Measurements from ENCODE around the gene TRIM54.
"Not testable (repeated sequence)": the region's sequence is repeated elsewhere in the genome, so short reads cannot be mapped to it uniquely, and the experiment has no call there.

The TRIM54 gene

DNA sequence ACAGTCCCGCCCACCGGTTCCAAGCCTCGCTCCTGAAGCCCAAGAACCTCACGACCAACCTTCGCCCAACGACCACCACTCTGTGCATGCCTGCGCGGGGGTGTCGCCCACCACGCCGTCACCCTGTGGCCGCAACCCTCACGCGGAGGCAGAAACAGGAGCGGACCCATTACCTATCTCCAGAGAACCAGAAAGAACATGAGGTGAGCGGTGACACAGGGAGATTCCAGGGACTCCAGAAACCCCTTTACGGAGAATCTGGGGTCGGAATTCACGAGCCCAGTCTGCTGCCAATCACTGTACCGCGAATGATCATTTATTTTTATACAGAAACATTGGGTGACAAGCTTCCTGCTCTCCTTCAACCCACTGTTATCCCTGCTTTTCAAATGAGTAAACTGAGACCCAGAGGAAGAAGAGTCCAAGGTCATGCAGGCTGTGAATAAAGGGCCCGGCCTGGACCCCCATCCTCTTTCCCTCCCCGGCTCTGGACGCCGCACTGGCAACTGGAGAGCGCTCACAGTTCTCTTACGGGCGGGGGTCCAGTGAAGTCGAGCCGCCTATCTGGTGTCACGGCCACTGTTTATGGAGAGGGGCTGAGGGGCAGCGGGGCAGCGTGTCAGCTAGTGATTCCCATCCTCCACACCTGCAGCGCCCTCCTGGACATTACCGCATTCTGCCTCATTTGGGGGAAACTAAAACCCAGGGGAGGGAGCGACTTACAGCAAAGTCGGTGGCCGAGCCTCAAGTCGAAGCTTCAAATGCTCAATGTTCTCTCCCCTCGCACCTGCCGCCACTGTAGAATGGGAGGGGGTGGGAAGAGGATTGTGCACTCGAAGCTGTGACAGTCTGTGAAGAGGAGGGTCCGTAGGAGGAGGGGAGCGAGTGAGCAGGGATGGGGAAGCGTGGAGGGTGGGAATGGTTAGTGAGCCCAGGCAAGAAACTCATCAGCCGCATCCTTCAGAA lies 18.7 kb upstream of the TRIM54 start:
- Mint-ChIP-seq H3K27me3 (peaks cover 51 to 55% of the 10 kb centered on the region in 2 donors), H3K9me3 (no peaks in the 10 kb centered on the region), H3K4me1 (ENCODE audit: low read depth in 2 of 2) (peaks cover 22 to 27% of the 10 kb centered on the region in 2 donors), H3K27ac (peak overlapping the region; percentile 25 to 78), H3K36me3 (ENCODE audit: insufficient read depth) (peaks cover 3% of the 10 kb centered on the region), H3K4me3 (peak overlapping the region; percentile 86 to 97)
- DNase-seq = no peak
- no peak for ATAC-seq (replicated peaks)

DNA sequence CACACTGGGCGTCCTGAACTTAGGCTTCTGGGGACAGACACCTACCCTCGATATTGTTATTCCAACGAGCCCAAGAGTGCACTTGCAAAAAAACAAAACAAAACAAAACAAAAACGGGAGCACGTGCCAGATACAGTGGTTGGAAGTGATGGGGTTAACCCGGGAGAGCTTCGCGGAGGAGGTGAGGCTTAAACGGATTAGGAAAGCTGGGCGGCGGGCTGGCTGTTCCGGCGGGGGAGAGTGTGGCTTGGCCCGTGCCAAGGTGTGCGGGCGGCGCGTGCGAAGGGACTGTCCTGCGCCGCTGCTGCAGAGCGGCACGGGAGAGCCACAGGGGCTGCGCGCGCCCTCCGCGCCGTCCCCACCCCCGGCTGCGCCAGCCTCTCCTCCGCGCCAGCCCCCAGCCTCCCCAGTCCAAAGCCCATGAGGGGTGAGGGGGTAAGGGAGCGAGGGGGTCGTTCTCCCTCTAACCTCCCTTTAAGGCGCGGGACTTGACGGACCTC lies 17.9 kb upstream of the TRIM54 start:
- ATAC-seq (replicated peaks) (peak; percentile 70), DNase-seq (no peak)
- Mint-ChIP-seq H3K4me3 (peak overlapping the region; percentile 86 to 97), H3K36me3 (ENCODE audit: insufficient read depth) (peaks cover 3% of the 10 kb centered on the region), H3K4me1 (ENCODE audit: low read depth in 2 of 2) (peaks cover 22 to 27% of the 10 kb centered on the region in 2 donors), H3K9me3 (no peaks in the 10 kb centered on the region), H3K27ac (no peak overlapping the region), H3K27me3 (peaks cover 45 to 48% of the 10 kb centered on the region in 2 donors)

DNA sequence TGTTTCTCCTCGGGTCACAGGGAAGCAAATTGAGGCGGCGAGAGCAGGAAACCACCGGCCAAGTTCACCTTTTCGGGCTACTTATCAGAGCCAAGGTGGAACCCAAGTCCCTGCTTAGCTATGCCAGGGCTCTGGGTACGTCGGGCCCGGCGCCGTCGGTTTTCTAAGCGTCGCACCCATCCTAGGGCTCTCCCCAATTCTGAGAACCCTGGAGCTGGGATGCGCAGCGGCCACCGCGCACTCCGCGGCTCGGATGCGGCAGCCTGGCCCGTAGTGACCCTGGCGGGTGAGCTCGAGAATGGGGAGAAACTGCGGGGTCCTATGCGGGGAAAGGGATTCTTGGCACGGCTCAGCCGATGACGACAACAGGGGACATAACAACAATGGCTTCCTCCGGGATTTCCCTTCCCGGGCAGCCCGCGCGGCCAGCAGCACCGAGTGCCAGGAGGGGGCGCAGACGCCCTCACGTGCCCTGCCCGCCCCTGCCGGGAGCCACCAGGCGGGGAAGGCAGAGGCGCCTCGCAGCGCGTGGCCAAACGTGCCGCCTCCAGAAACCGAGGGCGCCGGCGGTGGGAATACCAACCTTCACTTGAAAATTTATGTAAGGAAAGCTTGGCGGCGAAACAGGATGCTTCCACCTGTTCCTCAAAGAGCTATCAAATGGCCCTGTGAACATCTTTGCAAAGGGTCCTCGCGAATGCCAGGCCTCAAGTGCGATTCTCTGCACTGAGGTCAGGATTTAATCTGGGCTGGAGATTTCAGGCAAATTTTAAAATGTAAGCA lies 17.3 kb upstream of the TRIM54 start:
- Mint-ChIP-seq H3K27me3 (peaks cover 41 to 45% of the 10 kb centered on the region in 2 donors), H3K9me3 (no peaks in the 10 kb centered on the region), H3K4me3 (peak overlapping the region; percentile 86 to 97), H3K4me1 (ENCODE audit: low read depth in 2 of 2) (peaks cover 22 to 27% of the 10 kb centered on the region in 2 donors), H3K27ac (no peak overlapping the region), H3K36me3 (ENCODE audit: insufficient read depth) (peaks cover 3% of the 10 kb centered on the region)
- ATAC-seq (replicated peaks) (peak; percentile 74), DNase-seq (peak; percentile 43 to 53 (median 46))

DNA sequence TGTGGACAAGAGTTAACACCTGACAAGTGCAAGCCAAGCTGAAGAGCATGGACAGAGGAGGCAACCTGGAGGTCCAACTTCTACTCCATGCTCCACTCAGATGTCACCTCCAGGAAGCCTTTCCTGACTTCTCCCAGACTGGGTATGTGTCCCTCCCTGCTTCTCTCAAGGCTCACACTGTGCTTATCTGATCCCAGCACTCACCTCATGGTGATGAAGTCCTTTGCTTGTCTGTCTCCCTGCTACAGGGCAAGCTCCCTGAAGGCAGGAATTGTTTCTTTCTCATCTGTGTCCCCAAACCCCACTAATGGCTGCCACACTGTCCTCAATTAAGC lies 16.7 kb upstream of the TRIM54 start:
- Mint-ChIP-seq H3K27me3 (peaks cover 36 to 43% of the 10 kb centered on the region in 2 donors), H3K36me3 (ENCODE audit: insufficient read depth) (peaks cover 3% of the 10 kb centered on the region), H3K9me3 (no peaks in the 10 kb centered on the region), H3K4me1 (ENCODE audit: low read depth in 2 of 2) (peaks cover 22 to 27% of the 10 kb centered on the region in 2 donors), H3K27ac (no peak overlapping the region), H3K4me3 (peak overlapping the region in 1 of 2 donors; percentile 47)
- DNase-seq (no peak), ATAC-seq (replicated peaks) (no peak)

DNA sequence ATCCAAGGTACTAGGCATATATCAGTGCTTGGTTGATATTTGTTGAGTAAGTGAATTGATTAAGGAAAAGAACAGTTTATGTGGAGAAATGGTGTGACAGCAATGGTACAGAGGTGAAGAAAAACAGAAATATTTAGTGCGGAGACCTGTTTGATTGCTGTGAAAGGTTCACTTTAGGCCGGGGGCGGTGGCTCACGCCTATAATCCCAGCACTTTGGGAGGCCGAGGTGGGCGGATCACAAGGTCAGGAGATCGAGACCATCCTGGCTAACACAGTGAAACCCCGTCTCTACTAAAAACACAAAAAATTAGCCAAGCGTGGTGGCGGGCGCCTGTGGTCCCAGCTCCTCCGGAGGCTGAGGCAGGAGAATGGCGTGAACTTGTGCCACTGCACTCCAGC lies 13.9 kb upstream of the TRIM54 start:
- Mint-ChIP-seq H3K4me1 (ENCODE audit: low read depth in 2 of 2) (peaks cover 10 to 12% of the 10 kb centered on the region in 2 donors), H3K27me3 (peaks cover 21 to 30% of the 10 kb centered on the region in 2 donors)
- ATAC-seq (replicated peaks); H3K9me3 Mint-ChIP-seq; H3K4me3 Mint-ChIP-seq; H3K27ac Mint-ChIP-seq; H3K36me3 Mint-ChIP-seq (ENCODE audit: insufficient read depth); DNase-seq: not testable (repeated sequence)

DNA sequence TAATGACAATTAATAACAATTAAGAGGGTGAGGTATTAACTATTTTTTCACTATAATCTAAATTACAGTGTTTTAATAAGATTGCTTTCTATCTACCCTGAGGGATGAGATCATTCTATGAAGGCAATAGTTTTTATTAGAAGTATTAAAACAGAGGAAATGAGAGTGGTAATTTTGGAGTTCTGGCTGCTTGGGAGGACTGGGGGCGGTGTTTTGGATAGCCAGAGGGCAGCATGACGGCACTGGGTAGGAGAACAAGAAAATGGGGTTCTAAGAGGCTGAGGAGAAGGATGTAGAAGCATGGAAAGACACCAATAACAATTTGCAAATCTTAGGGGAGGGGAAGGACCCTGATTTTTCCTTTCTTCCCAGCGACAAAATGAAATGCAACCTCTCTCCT lies 12.1 kb upstream of the TRIM54 start:
- Mint-ChIP-seq H3K4me3 (no peak overlapping the region), H3K9me3 (no peaks in the 10 kb centered on the region), H3K4me1 (ENCODE audit: low read depth in 2 of 2) (peaks cover 0 to 2% of the 10 kb centered on the region in 2 donors), H3K27ac (no peak overlapping the region), H3K27me3 (peaks cover 24 to 32% of the 10 kb centered on the region in 2 donors), H3K36me3 (ENCODE audit: insufficient read depth) (no peaks in the 10 kb centered on the region)
- ATAC-seq (replicated peaks) (no peak), DNase-seq (no peak)

DNA sequence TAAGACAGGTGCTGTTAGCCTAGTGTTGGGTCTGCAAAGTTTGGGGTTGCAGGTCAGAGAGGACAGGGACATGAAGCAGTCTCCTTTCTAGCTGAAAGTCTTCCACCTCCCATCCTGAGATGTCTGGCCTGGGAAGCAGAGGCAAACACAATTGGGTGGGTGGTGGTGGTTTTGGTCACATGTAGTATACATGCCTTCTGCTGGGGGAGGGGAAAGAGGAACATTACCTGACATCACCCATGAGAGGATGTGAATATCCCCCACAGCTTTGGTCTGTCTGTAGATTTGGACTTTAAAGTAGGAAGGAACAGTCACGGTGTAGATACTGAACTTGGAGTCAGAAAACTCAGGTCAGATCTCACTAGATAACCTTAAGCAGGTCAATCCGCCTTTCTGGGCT lies 11.6 kb upstream of the TRIM54 start:
- ATAC-seq (replicated peaks) (no peak), DNase-seq (no peak)
- no peaks in the 10 kb centered on the region for H3K4me1 Mint-ChIP-seq (ENCODE audit: low read depth in 2 of 2)
- no peak overlapping the region for H3K27ac Mint-ChIP-seq
- H3K9me3 Mint-ChIP-seq = no peaks in the 10 kb centered on the region
- H3K4me3 Mint-ChIP-seq = no peak overlapping the region
- no peaks in the 10 kb centered on the region for H3K36me3 Mint-ChIP-seq (ENCODE audit: insufficient read depth)
- H3K27me3 Mint-ChIP-seq = peaks cover 27 to 29% of the 10 kb centered on the region in 2 donors

DNA sequence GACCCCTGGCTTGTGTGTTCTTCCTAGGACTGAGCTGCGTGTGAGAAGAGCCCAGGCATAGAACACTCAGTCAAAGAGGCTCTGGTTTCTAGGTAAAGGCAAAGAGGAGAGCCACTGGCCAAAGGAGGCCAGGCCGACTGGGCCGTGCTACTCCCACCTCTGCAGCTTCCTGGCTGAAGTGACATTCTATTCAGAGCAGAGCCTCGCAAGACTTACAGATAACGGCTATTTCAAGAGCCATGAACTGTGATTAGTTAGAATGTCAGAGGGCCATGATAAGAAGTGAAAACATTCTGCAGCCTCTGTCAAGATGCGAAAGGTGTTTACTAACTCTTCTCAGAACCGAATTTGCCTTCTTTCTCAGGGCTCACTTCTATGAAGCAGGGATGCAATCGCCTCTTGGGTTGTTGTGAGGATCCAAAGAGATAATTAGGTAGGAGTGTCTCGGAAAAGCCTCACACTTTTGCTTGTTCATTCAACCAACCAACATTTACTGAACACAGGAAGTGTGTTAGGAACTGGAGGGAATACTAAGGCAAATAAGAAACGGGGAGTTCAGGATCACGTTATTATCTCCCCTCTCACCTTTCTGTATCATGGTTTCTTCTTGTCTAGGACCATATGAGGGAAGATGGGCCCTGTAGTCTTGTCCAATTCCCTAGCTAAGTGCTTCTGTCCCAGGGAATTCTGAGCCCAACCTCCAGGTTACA lies 10.4 kb upstream of the TRIM54 start:
- Mint-ChIP-seq H3K27me3 (peaks cover 30 to 39% of the 10 kb centered on the region in 2 donors), H3K27ac (no peak overlapping the region), H3K4me3 (no peak overlapping the region), H3K36me3 (ENCODE audit: insufficient read depth) (no peaks in the 10 kb centered on the region), H3K9me3 (no peaks in the 10 kb centered on the region), H3K4me1 (ENCODE audit: low read depth in 2 of 2) (no peaks in the 10 kb centered on the region)
- DNase-seq = no peak
- ATAC-seq (replicated peaks) = no peak

DNA sequence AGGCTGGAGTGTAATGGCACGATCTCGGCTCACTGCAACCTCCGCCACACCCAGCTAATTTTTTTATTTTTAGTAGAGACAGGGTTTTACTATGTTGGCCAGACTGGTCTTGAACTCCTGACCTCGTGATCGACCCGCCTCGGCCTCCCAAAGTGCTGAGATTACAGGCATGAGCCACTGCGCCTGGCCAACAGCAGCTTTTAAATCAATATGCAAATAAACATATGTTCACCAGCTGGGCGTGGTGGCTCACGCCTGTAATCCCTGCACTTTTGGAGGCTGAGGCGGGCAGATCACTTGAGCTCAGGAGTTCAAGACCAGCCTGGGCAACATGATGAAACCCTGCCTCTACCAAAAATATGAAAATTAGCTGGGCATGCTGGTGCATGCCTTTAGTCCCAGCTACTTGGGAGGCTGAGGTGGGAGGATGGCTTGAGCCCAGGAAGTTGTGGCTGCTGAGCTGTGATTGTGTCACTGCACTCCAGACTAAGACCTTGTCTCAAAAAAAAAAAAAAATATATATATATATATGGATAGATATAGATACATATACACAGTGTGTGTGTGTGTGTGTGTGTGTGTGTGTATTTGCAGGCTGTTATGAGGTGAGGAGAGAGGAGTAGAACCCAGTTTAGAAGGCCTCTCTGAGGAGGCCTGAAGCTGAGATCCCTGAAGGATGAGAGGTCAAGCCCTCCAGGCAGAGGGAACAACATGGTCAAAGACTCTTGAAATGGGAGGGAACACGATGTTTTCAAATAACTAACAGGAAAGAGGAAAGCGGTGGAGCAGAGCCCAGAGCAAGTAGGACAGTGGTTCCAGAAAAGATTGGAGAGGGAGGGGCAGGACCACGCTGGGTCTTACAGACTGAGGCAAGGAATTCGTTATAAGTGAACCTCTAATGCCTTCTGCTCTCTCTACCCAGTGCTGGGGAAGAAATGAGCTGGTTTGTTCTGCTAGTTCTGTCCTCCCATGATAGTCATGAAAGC lies 9.4 kb upstream of the TRIM54 start:
- ATAC-seq (replicated peaks); DNase-seq; H3K4me1 Mint-ChIP-seq (ENCODE audit: low read depth in 2 of 2); H3K27ac Mint-ChIP-seq; H3K36me3 Mint-ChIP-seq (ENCODE audit: insufficient read depth); H3K9me3 Mint-ChIP-seq; H3K4me3 Mint-ChIP-seq: not testable (repeated sequence)
- H3K27me3 Mint-ChIP-seq = peaks cover 37 to 49% of the 10 kb centered on the region in 2 donors

DNA sequence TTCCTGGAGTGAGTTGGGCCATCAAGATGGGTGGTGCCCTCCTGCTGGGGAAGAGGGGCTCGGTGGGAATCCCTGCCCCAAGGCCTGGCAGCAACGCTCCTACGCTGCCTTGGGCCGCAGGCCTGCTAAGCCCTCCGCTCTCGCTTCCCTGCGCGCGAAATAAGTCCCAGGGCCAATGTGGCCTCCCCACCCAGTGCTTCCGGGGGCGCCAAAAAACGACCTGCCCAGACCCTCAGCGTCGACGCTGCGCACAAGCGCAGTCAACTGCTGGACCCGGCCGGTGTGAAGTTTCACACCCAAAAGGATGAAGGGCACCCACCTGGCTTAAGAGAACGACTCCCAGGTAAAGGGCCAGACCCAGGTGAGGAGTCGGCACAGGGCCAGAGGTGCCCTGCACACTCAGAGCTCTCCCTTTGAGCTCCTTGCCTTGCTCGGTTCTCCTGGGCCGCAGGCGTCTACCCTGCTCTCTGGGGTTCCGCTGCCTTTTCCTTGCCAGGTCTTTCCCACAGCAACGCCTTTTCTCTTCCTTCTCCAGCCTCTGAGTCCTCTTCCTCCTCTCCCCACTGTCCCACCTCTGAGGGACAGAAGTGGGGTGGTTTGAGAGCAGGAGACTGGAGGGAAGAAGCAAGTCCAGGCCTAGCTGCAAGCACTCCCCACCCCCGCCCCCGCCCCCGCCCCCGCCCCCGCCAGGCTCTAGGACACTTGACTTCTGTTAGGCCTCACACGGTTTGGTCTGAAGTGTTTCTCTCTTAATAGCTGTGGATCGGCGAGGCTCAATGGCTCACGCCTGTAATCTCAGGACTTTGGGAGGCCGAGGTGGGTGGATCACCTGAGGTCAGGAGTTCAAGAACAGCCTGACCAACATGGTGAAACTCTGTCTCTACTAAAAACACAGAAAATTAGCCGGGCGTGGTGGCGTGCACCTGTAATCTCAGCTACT lies 6.7 kb upstream of the TRIM54 start, which contains the start of gene DNAJC5G:
Gene DNAJC5G (plus strand): TSS at position 223 of the 940 bp plus-strand sequence. CDS start 1,296 bp downstream, outside the sequence.
- ATAC-seq (replicated peaks) (no peak), DNase-seq (no peak)
- Mint-ChIP-seq H3K36me3 (ENCODE audit: insufficient read depth) (no peaks in the 10 kb centered on the region), H3K27me3 (peaks cover 38 to 65% of the 10 kb centered on the region in 2 donors), H3K4me3 (no peak within 1 kb of the TSS), H3K9me3 (no peaks in the 10 kb centered on the region), H3K27ac (no peak within 1 kb of the TSS), H3K4me1 (ENCODE audit: low read depth in 2 of 2) (no peaks in the 10 kb centered on the region)

DNA sequence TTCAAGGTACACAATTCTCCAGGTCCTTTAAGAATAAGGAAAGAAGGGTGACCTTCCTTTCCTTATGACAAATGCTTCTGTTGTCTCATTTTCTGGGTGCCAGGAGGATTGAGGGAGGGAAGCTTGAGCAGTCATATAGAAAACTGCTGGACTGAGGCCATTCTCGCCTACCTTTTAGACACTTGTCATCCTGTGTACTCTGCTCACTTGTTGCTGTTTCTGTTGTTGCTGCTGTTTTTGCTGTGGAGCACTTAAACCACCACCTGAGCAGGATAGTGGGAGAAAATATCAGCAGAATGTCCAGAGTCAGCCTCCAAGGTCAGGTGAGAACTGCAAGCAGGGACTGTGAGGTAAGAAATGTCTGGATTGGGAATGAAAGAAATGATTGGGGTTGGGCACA lies 4.2 kb upstream of the TRIM54 start:
- Mint-ChIP-seq H3K27me3 (peaks cover 55 to 86% of the 10 kb centered on the region in 2 donors), H3K4me1 (ENCODE audit: low read depth in 2 of 2) (no peaks in the 10 kb centered on the region), H3K36me3 (ENCODE audit: insufficient read depth) (no peaks in the 10 kb centered on the region), H3K4me3 (no peak overlapping the region), H3K9me3 (no peaks in the 10 kb centered on the region), H3K27ac (no peak overlapping the region)
- ATAC-seq (replicated peaks) = no peak
- DNase-seq = no peak

All from effector memory CD8-positive, alpha-beta T cell (primary cell).